Trophoblast cell (in vitro differentiated cells and primary cell): Measurements from ENCODE around the gene GLYATL1.

Experiments
- DNase-seq, 2 donors: peaks; one replicate each; pipeline ENCODE4 v3.0.0-alpha.2; 2016
- H2AFZ ChIP-seq: 2 replicates; pipeline ENCODE4 v1.6.1; 2013; ENCODE audit warnings: low read length, moderate library complexity, mild to moderate bottlenecking; ENCODE audit not compliant: insufficient read depth, poor library complexity
- H2AK5ac ChIP-seq: 2 replicates; pipeline ENCODE4 v1.6.1; 2013; ENCODE audit warnings: mild to moderate bottlenecking, low read length
- H2BK120ac ChIP-seq: 2 replicates; pipeline ENCODE4 v1.6.1; 2013; ENCODE audit warnings: low read length, mild to moderate bottlenecking, moderate library complexity; ENCODE audit not compliant: insufficient read depth, poor library complexity
- H2BK12ac ChIP-seq: 2 replicates; pipeline ENCODE4 v1.6.1; 2013; ENCODE audit warnings: mild to moderate bottlenecking, low read length, moderate library complexity
- H2BK5ac ChIP-seq: 2 replicates; pipeline ENCODE4 v1.6.1; 2013; ENCODE audit warnings: low read length, low read depth, moderate library complexity, mild to moderate bottlenecking; ENCODE audit not compliant: poor library complexity
- H3K14ac ChIP-seq: 2 replicates; pipeline ENCODE4 v1.6.1; 2013; ENCODE audit warnings: mild to moderate bottlenecking, low read length
- H3K18ac ChIP-seq: 2 replicates; pipeline ENCODE4 v1.6.1; 2013; ENCODE audit warnings: mild to moderate bottlenecking, low read length
- H3K23ac ChIP-seq: 2 replicates; pipeline ENCODE4 v1.6.1; 2013; ENCODE audit warnings: low read length
- H3K27ac ChIP-seq: 2 replicates; pipeline ENCODE4 v1.5.1; 2013; ENCODE audit warnings: low read depth, mild to moderate bottlenecking, inconsistent platforms, low read length, moderate library complexity
- H3K27me3 ChIP-seq: 2 replicates; pipeline ENCODE4 v1.6.1; 2013; ENCODE audit warnings: inconsistent platforms, mild to moderate bottlenecking, low read length, moderate library complexity; ENCODE audit not compliant: insufficient read depth
- H3K36me3 ChIP-seq, 2 experiments: 1 replicate in 1 of 2; 2 replicates in 1 of 2; pipeline ENCODE4 v1.6.1; 2013; ENCODE audit warnings: low read length in 2 of 2, mild to moderate bottlenecking in 2 of 2, moderate library complexity in 1 of 2; ENCODE audit not compliant: insufficient read depth in 2 of 2, control insufficient read depth in 1 of 2
- H3K4ac ChIP-seq: 2 replicates; pipeline ENCODE4 v1.6.1; 2013; ENCODE audit warnings: low read depth, mild to moderate bottlenecking, low read length, moderate library complexity
- H3K4me1 ChIP-seq, 2 experiments: 1 replicate in 1 of 2; 2 replicates in 1 of 2; pipeline ENCODE4 v1.6.1; 2013; ENCODE audit warnings: low read length in 2 of 2, mild to moderate bottlenecking in 2 of 2, moderate library complexity in 1 of 2; ENCODE audit not compliant: insufficient read depth in 2 of 2, control insufficient read depth in 1 of 2
- H3K4me2 ChIP-seq: 2 replicates; pipeline ENCODE4 v1.6.1; 2013; ENCODE audit warnings: inconsistent platforms, mild to moderate bottlenecking, low read length, moderate library complexity
- H3K4me3 ChIP-seq: 2 replicates; pipeline ENCODE4 v1.5.1; 2013; ENCODE audit warnings: mild to moderate bottlenecking, low read depth, low read length, inconsistent platforms
- H3K79me1 ChIP-seq: one replicate; pipeline ENCODE4 v1.6.1; 2013; ENCODE audit warnings: low read length
- H3K79me2 ChIP-seq: 2 replicates; pipeline ENCODE4 v1.6.1; 2013; ENCODE audit warnings: low read length, mild to moderate bottlenecking; ENCODE audit not compliant: control insufficient read depth, insufficient read depth, poor library complexity
- H3K9ac ChIP-seq: 2 replicates; pipeline ENCODE4 v1.6.1; 2013; ENCODE audit warnings: mild to moderate bottlenecking, low read length
- H3K9me3 ChIP-seq: 2 replicates; pipeline ENCODE4 v1.6.1; 2013; ENCODE audit warnings: low read depth, mild to moderate bottlenecking, control low read depth, inconsistent platforms, low read length; ENCODE audit not compliant: insufficient read depth
- H4K12ac ChIP-seq: 2 replicates; pipeline ENCODE4 v1.6.1; 2013; ENCODE audit warnings: low read depth, mild to moderate bottlenecking, low read length, moderate library complexity
- H4K8ac ChIP-seq: 2 replicates; pipeline ENCODE4 v1.6.1; 2013; ENCODE audit warnings: low read depth, mild to moderate bottlenecking, low read length, moderate library complexity
- H4K91ac ChIP-seq: one replicate; pipeline ENCODE4 v1.6.1; 2013; ENCODE audit warnings: low read depth, mild to moderate bottlenecking, low read length, moderate library complexity
- WGBS: extraction: QIAGEN DNeasy Blood & Tissue Kit; methylation state at CpG from one replicate; pipeline ENCODE4 v1.1.7; 2013; ENCODE audit warnings: missing lambda C conversion rate; ENCODE audit not compliant: insufficient read length, insufficient coverage; ENCODE audit errors: extremely low coverage; 5-methylcytosine and 5-hydroxymethylcytosine counted together

Gene GLYATL1

DNA sequence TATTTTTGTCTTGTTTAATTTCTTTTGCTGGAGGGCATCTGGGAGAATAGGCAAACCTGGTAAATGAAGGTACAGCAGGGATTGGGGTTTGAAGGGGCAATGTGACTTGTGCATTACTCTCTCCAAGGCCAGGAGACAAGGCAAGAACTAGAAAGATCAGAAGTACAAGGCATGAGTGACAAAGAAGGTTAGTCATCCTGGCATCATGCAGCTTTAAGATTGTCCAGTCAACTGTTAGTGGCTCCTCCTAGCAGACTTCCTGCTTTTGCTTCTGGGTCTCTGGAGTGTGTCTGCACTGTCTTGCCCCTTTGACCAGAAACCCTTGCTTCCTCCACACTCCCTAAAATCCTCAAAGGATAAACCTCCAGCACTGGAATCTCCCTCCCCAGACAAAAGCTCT is 27.2 kb upstream of the GLYATL1 start:
- no peak overlapping the region for H2BK120ac ChIP-seq
- no peaks in the 10 kb centered on the region for H3K4me1 ChIP-seq
- no peak overlapping the region for H3K4ac ChIP-seq
- no peak for DNase-seq
- no peak overlapping the region for H4K91ac ChIP-seq
- H3K79me2 ChIP-seq = no peaks in the 10 kb centered on the region
- H3K27me3 ChIP-seq = no peaks in the 10 kb centered on the region
- H2AK5ac ChIP-seq = no peak overlapping the region
- H3K27ac ChIP-seq = no peak overlapping the region
- no peak overlapping the region for H4K8ac ChIP-seq
- H3K4me2 ChIP-seq = no peak overlapping the region
- no peak overlapping the region for H3K9ac ChIP-seq
- no peak overlapping the region for H2BK5ac ChIP-seq
- H3K14ac ChIP-seq = no peak overlapping the region
- H3K23ac ChIP-seq = no peak overlapping the region
- no peak overlapping the region for H4K12ac ChIP-seq
- no peak overlapping the region for H3K18ac ChIP-seq
- no peak overlapping the region for H2AFZ ChIP-seq
- no peak overlapping the region for H3K4me3 ChIP-seq
- no peaks in the 10 kb centered on the region for H3K79me1 ChIP-seq
- no peaks in the 10 kb centered on the region for H3K36me3 ChIP-seq
- no peak overlapping the region for H2BK12ac ChIP-seq
- peaks cover 4% of the 10 kb centered on the region for H3K9me3 ChIP-seq

DNA sequence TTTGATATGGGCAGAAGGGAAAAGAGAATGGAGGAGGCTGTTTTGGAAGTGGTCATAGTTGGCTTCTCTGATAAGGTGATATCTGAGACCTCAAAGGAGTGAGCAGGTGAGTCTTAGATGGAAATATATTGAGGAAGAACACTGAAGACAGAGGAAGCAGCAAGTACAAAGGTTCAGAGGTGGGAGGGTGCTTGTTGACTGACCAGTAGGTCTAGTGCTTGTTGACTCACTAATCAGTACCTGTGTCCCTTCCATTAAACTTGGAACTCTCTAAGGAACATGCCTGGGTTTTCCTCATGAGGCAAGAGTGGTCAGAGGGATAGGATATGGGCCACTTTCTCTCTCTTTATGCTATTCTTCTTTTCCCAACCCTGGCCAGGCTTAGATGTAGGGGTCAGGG is 25.6 kb upstream of the GLYATL1 start:
- H2BK120ac ChIP-seq = no peak overlapping the region
- H3K4ac ChIP-seq = no peak overlapping the region
- H3K27me3 ChIP-seq = no peaks in the 10 kb centered on the region
- H2BK12ac ChIP-seq = no peak overlapping the region
- peaks cover 9% of the 10 kb centered on the region for H3K9me3 ChIP-seq
- no peak overlapping the region for H3K23ac ChIP-seq
- H3K4me1 ChIP-seq = no peaks in the 10 kb centered on the region
- no peaks in the 10 kb centered on the region for H3K79me1 ChIP-seq
- no peak overlapping the region for H3K27ac ChIP-seq
- H3K36me3 ChIP-seq = no peaks in the 10 kb centered on the region
- H4K8ac ChIP-seq = no peak overlapping the region
- H2AK5ac ChIP-seq = no peak overlapping the region
- no peak overlapping the region for H3K18ac ChIP-seq
- no peak for DNase-seq
- no peak overlapping the region for H3K14ac ChIP-seq
- H2AFZ ChIP-seq = no peak overlapping the region
- H4K12ac ChIP-seq = no peak overlapping the region
- H4K91ac ChIP-seq = no peak overlapping the region
- H3K9ac ChIP-seq = no peak overlapping the region
- no peak overlapping the region for H3K4me2 ChIP-seq
- no peaks in the 10 kb centered on the region for H3K79me2 ChIP-seq
- no peak overlapping the region for H2BK5ac ChIP-seq
- no peak overlapping the region for H3K4me3 ChIP-seq

DNA sequence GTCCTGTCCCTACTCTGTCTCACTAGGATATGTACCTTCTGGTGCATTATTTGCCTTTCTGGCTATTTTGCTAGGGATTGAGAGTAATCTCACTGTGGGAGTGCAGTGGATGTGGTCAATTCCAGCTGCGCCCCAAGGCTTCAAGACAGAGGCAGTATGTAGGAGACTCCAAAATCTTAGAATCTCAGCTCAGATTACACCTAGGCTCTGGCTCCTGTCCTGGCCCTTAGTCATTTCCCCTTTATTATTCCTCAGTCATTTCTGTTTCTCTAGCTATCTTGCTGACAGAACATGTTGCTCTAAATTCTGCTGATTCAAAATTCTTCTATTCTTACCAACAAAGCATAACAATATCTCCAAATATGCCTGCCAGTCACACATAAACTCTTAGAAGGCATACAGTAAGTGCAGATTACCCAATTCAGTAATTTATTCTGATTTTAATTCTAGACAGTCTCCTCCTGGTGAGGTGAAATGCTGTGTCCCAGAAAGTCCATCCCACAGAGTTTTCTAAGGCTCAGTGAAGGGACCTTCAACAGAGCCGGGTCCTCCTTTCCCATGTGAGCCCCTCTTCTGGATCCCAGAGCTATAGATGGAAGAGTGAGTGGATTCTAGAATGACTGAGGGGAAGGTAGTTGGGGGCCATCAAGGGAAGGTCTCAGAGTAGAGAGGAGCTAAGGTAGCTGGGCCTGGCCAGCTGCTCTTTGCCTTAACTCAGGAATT is 24.3 kb upstream of the GLYATL1 start:
- H2AK5ac ChIP-seq = no peak overlapping the region
- H3K27ac ChIP-seq = no peak overlapping the region
- no peak overlapping the region for H4K8ac ChIP-seq
- peaks cover 10% of the 10 kb centered on the region for H3K9me3 ChIP-seq
- no peak for DNase-seq
- H2AFZ ChIP-seq = no peak overlapping the region
- no peaks in the 10 kb centered on the region for H3K36me3 ChIP-seq
- no peak overlapping the region for H2BK120ac ChIP-seq
- H3K4me2 ChIP-seq = no peak overlapping the region
- H3K4me1 ChIP-seq = no peaks in the 10 kb centered on the region
- no peak overlapping the region for H2BK12ac ChIP-seq
- H3K14ac ChIP-seq = no peak overlapping the region
- no peak overlapping the region for H3K23ac ChIP-seq
- whole genome bisulfite sequencing = no CpG with 5 or more reads among the region's 2 CpGs
- no peak overlapping the region for H2BK5ac ChIP-seq
- no peak overlapping the region for H3K4me3 ChIP-seq
- no peak overlapping the region for H3K4ac ChIP-seq
- H4K12ac ChIP-seq = no peak overlapping the region
- H3K18ac ChIP-seq = no peak overlapping the region
- H4K91ac ChIP-seq = no peak overlapping the region
- H3K27me3 ChIP-seq = no peaks in the 10 kb centered on the region
- no peak overlapping the region for H3K9ac ChIP-seq
- H3K79me2 ChIP-seq = no peaks in the 10 kb centered on the region
- H3K79me1 ChIP-seq = no peaks in the 10 kb centered on the region

DNA sequence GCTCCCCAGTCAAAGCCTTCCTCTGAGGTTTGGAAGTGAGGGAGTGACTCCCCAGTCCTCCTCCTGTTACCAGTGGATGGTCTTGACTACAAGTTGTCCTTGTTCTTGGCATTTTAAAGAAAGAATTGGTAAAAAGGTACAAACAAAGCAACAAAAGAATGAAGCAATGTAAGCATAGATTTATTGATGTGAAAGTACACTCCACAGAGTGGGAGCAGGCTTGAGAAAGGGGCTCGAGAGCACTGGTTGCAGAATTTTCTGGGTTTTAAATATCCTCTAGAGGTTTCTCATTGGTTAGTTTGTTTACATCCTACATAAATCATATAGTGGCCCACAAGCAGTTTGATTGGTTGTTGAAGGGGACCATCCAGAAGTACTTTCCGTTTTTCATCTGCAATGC is 22.7 kb upstream of the GLYATL1 start:
- H3K23ac ChIP-seq = no peak overlapping the region
- no peak overlapping the region for H4K8ac ChIP-seq
- H3K79me1 ChIP-seq = no peaks in the 10 kb centered on the region
- no peak overlapping the region for H3K4ac ChIP-seq
- no peak overlapping the region for H3K9ac ChIP-seq
- no peak overlapping the region for H2AK5ac ChIP-seq
- no peak overlapping the region for H3K18ac ChIP-seq
- H4K12ac ChIP-seq = no peak overlapping the region
- H3K9me3 ChIP-seq = peaks cover 10% of the 10 kb centered on the region
- no peak overlapping the region for H2AFZ ChIP-seq
- no CpG with 5 or more reads among the region's 2 CpGs for WGBS
- H3K79me2 ChIP-seq = no peaks in the 10 kb centered on the region
- H2BK12ac ChIP-seq = no peak overlapping the region
- H3K36me3 ChIP-seq = no peaks in the 10 kb centered on the region
- DNase-seq = no peak
- no peak overlapping the region for H3K4me2 ChIP-seq
- no peak overlapping the region for H2BK5ac ChIP-seq
- no peak overlapping the region for H3K14ac ChIP-seq
- no peak overlapping the region for H3K4me3 ChIP-seq
- no peak overlapping the region for H2BK120ac ChIP-seq
- no peaks in the 10 kb centered on the region for H3K27me3 ChIP-seq
- no peak overlapping the region for H4K91ac ChIP-seq
- H3K27ac ChIP-seq = no peak overlapping the region
- H3K4me1 ChIP-seq = no peaks in the 10 kb centered on the region
